Omental fat pad (tissue), 4 donors: ENCODE results near the gene PGM5. TPM values are rescaled to one million over a fixed set of nuclear protein-coding genes. Genes with fewer than 3 reads are reported as not detected.

Experiments used
- ATAC-seq: fragments of 150-250 bp; one replicate; pipeline ENCODE4 v1.9.1; 2016; ENCODE audit warnings: mild to moderate bottlenecking, moderate library complexity; ENCODE audit not compliant: low FRiP score
- DNase-seq: peaks from one replicate; pipeline ENCODE4 v3.0.0-alpha.2; 2019; ENCODE audit warnings: low spot score
- total RNA-seq, 4 donors: library from RNA; depleted of rRNA; stranded (reverse); fragments of >200 nt; gene quantifications; one replicate each; pipeline ENCODE4 v1.1.0, GENCODE V29; 2016
- TF ChIP-seq, protein P1 (sequence below), 3 donors: fragments of 450-650 bp; IDR thresholded peaks; one replicate each; pipeline ENCODE4 v1.5.1; 2016 to 2017; ENCODE audit warnings: antibody characterized with exemption in 3 of 3, mild to moderate bottlenecking in 3 of 3, moderate library complexity in 2 of 3

PGM5 gene
- total RNA-seq, 4 donors from 2014 or later: 18.1 to 63.7 (median 26.3) TPM

DNA sequence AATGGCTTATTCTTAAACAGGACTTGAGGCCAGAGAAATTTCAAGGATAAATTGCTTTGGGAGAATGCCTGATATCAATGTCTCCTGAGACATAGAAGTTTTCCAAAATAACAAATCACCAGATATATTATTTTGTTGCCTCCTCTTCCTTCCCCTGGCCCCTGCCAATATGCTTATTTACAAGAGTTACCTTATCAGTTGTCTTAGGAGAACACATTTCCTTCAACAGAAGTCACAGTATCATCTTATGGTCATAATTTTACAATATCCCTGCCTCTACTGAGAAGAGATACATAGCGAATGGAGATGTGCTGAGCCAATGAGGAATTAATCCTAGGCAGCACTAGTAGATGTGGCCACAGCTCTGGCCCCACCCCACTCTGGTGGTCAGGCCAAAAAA lies 141.2 kb downstream of the PGM5 start:
- TF ChIP-seq, protein P1, sequence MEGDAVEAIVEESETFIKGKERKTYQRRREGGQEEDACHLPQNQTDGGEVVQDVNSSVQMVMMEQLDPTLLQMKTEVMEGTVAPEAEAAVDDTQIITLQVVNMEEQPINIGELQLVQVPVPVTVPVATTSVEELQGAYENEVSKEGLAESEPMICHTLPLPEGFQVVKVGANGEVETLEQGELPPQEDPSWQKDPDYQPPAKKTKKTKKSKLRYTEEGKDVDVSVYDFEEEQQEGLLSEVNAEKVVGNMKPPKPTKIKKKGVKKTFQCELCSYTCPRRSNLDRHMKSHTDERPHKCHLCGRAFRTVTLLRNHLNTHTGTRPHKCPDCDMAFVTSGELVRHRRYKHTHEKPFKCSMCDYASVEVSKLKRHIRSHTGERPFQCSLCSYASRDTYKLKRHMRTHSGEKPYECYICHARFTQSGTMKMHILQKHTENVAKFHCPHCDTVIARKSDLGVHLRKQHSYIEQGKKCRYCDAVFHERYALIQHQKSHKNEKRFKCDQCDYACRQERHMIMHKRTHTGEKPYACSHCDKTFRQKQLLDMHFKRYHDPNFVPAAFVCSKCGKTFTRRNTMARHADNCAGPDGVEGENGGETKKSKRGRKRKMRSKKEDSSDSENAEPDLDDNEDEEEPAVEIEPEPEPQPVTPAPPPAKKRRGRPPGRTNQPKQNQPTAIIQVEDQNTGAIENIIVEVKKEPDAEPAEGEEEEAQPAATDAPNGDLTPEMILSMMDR (IDR thresholded peaks at IDR 0.05): no peak
- DNase-seq (no peak), ATAC-seq (no peak)

DNA sequence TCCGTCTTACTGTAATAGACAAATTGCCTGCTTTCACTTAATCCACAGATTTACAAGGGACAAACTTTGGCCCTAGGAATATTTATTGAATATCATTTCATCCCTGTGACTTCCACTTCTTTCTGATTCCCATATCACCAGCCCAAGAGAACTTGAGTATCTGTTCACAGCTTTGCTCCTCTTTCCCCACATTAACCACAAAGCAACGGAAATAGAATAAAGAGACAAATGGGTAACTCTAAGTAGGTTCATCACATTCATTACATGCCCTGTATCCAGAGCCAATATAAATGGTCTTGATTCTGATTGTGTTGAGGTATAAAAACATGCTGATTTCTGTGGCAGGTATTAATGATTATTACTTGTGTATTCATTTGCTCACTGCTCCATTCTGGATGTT lies 142.4 kb downstream of the PGM5 start:
- no peak for ATAC-seq
- TF ChIP-seq, protein P1 (IDR thresholded peaks at IDR 0.05): no peak

DNA sequence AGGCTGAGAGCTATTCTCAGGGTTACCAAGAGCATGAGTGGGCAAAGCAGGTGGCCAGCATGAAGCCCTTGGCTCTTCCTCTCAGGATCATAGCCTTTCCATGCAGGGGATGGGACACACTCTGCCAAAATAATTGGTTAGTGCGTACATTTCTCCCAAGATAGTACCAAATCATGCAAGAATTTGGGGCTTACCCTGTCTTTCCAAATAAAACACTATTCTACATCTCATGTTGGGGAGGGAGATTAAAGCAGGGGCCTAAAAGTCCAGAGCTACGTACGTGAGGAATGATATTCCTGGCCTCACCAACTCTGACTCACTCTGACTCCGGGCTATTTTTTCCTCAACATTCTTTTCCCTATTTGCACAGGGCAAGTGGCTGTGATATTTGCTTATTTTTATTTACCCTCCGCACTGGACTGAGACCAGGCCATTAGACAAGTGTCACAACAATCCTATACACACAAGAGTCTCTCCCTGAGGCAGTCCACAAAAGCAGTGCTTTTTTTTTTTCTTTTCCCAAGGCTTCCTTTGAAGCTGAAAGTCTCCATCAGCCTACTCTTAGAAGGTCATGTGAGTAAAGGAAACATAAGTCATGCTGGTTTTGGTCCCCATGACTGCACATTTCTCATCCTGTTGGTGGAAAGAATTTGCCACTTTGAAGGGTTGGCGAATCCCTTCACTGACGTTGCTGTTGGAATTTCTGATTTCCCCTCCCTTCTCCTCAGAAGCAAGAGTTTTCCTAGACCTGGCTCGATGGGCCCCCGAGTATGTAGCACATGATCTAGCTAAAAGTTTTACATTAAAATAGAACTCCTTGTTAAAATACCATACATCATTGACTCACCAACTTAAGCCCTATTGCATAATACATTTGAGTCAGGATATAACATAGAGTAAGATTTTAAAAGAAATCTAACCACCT lies 144.3 kb downstream of the PGM5 start:
- TF ChIP-seq, protein P1 (IDR thresholded peaks at IDR 0.05): no peak

More for the DNA sequence above, 142.4 kb downstream of the PGM5 start:
- DNase-seq: no peak

DNA sequence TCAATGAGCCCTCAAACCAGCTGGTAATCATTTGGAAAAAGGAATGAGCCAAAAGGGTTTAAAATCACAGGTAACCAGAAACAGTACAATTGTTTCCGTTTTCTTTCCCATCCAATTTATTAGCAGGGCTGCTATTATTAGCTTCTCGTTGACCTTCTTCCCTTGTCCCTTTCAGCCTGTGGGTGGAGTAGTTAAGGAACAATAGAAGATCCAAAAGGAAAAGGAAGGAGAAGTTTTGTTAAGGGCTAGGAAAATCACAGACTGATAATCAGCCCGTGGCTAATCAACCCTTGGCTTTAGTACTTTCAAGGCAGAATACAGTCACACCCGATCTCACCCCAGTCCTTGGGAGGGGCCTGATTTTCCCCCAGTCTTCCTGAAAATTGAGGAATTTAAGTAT lies 145.9 kb downstream of the PGM5 start:
- TF ChIP-seq, protein P1 (IDR thresholded peaks at IDR 0.05): no peak
- ATAC-seq (no peak), DNase-seq (no peak)

More for the DNA sequence above, 144.3 kb downstream of the PGM5 start:
- DNase-seq: no peak
- no peak for ATAC-seq

DNA sequence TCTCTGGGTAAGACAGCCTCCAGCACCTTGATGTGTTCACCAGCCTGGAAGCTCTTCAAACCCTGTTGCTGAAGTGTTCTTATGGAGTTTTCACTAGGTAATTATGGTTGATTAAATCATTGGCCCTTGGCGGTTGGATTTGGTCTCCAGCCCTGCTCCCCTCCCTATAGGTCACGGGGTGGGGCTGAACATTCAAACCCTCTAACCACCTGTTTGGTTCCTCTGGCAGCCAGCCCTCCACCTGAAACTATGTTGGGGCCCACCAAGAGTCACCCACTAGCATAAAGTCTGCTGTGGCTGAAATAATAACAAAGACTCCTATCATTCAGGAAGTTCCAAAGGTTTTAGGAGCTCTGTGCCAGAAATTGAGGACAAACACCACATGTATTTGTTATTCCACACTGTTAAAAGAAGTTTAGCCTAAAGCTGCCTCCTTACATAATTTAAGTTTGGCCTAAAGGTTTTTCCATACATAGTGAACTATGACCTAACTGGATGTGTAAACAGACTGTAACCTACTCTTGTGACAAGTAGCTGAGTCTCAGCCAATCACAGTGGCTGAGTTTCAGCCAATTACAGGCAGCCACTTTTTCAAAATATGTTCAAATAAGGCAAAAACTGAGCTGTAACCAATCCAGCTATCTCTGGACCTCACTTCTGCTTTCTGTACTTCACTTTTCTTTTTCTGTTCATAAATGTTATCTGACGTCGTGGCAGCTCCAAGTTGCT lies 149.4 kb downstream of the PGM5 start:
- DNase-seq (no peak), ATAC-seq (no peak)
- TF ChIP-seq, protein P1 (IDR thresholded peaks at IDR 0.05): no peak

DNA sequence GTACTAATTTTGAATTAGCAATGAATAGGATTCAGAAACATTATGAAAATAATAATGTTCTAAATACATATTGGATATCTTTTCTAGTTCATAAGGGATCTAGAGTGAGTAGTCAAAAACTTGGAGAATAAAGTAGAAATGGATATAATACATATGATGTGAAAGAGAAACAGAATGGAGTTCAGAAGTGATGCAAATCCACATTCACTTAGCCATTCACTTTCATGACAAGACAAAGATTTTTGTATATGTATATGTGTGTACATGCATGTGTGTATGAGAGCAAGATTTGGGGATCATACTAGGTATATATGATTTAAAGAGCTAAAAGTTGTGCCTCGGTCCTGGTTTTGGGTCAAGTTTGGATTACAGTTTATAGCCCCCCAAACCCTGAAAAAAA lies 150.1 kb downstream of the PGM5 start:
- TF ChIP-seq, protein P1 (IDR thresholded peaks at IDR 0.05): no peak
- ATAC-seq (no peak), DNase-seq (no peak)
